GM13976 (cell line): Measurements from ENCODE around the gene PAK4.

Experiments used
- DNase-seq: peaks from one replicate; pipeline ENCODE4 v3.0.0; 2012; ENCODE audit warnings: low spot score
- CTCF ChIP-seq: IDR thresholded peaks from 2 replicates; pipeline ENCODE4 v1.5.1; 2012; ENCODE audit warnings: borderline replicate concordance, mild to moderate bottlenecking; ENCODE audit not compliant: insufficient read depth; ENCODE audit errors: extremely low read depth, missing control alignments, control extremely low read depth
- in situ Hi-C: fragments of 300-500 bp; cut with MboI; formaldehyde crosslinking; loops from one replicate; pipeline ENCODE4 v1.12.0; 2022; ENCODE audit warnings: low sequenced_read_pairs, mixed read lengths, inconsistent platforms; ENCODE audit not compliant: unreplicated experiment

Gene PAK4

GRCh38 chr19:39223703-39224279 is 98.2 kb downstream of the PAK4 start:
- DNase-seq, result peak; percentile 46
- in situ Hi-C loops, result no loop called here
- TF ChIP-seq CTCF, result no peak

GRCh38 chr19:39224910-39225309 is 99.3 kb downstream of the PAK4 start:
- in situ Hi-C loops, result no loop called here
- no peak for DNase-seq

More at GRCh38 chr19:39224910-39225309, 99.3 kb downstream of the PAK4 start:
- no peak for TF ChIP-seq CTCF
